ENCODE results near the gene SYNJ2. TPM values are rescaled to one million over a fixed set of nuclear protein-coding genes. Genes with fewer than 3 reads are reported as not detected.

SYNJ2 gene
- total RNA-seq, 2 experiments from 2014 or later: 32.2 to 32.3 TPM

DNA sequence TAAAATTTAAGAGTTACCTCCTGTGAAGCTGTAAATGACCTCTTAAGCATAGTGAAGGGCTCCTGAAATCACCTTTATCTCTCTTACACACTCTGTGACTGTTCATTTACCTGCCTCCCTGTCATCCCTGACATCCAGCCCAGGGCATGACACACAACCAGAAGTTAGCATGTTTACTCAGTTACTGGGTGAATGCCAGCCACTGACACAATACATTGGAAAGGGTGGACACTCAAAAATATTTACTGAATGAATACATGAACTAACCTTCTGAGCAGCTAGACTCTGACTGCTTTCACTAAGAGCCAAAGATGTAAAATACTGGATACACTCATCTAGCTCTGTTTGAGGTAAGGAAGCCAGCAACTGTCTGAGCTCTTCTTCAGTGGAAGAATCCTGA is 161.1 kb downstream of the SYNJ2 start:
- ChIA-PET CTCF (interaction anchor here (0.7 to 3.3 kb wide), 3 partner anchors 10 to 72 kb away, joined by 3 to 17 read pairs (median 4); no protein-coding TSS in a partner anchor), POLR2A (interaction anchor here (0.6 kb wide), 1 partner anchor 54 kb away, joined by 3 read pairs; no protein-coding TSS in a partner anchor)
- Mint-ChIP-seq H3K9me3 (no peaks in the 10 kb centered on the region), H3K36me3 (peaks cover 16% of the 10 kb centered on the region), H3K27me3 (no peaks in the 10 kb centered on the region), H3K27ac (no peak overlapping the region), H3K4me3 (no peak overlapping the region), H3K4me1 (ENCODE audit: low read depth) (no peaks in the 10 kb centered on the region)
- intact Hi-C loops (cut with micrococcal nuclease): loop anchor here (10.0 kb wide), 1 partner anchor 62 kb away; no protein-coding TSS in a partner anchor
- no peak for DNase-seq

DNA sequence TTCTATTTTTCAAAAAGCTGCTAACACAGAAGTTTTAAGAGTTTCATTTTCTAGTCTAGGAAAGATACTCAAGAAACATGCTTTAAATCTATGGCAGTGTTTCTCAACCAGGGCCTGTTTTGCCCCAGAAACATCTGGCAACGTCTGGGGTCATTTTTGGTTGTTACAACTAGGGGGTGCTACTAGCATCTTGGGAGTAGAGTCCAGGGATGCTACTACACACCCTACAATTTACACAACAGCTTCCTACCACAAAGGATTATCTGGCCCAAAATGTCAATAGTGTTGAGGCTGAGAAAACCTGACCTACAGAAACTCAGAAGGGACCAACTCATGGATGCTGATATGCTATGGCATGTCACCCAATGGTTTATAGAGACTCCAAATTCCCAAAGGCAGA is 162.0 kb downstream of the SYNJ2 start:
- no peak for DNase-seq
- CTCF ChIA-PET: interaction anchor here (0.5 to 3.3 kb wide), 5 partner anchors 13 to 1112 kb away, joined by 3 to 17 read pairs (median 3); no protein-coding TSS in a partner anchor
- Mint-ChIP-seq H3K9me3 (no peaks in the 10 kb centered on the region), H3K4me1 (ENCODE audit: low read depth) (no peaks in the 10 kb centered on the region), H3K27me3 (no peaks in the 10 kb centered on the region), H3K27ac (no peak overlapping the region), H3K4me3 (no peak overlapping the region), H3K36me3 (peaks cover 16% of the 10 kb centered on the region)
- intact Hi-C loops (cut with micrococcal nuclease): loop anchor here (10.0 kb wide), 1 partner anchor 61 kb away; no protein-coding TSS in a partner anchor
- POLR2A ChIA-PET: interaction anchor here (0.6 kb wide), 1 partner anchor 58 kb away, joined by 3 read pairs; no protein-coding TSS in a partner anchor

Other genes with a start within 250 kb of the SYNJ2 start
- 10 to 100 TPM; 59.3 to 59.7 TPM for gene SNX9, start 158.6 kb upstream of the SYNJ2 start, total RNA-seq
- gene SERAC1, start 186.4 kb downstream of the SYNJ2 start, total RNA-seq: 1 to 10 TPM; 7.8 to 8.9 TPM
- 10 to 100 TPM; 28.4 to 30.8 TPM for gene GTF2H5, start 186.5 kb downstream of the SYNJ2 start, total RNA-seq